HEK293T (cell line): ENCODE results near the gene XPO4.

ENCODE experiments used
- BHLHE40 ChIP-seq: fragments of 450-650 bp; IDR thresholded peaks from 2 replicates; pipeline ENCODE4 v1.6.1; 2016; ENCODE audit warnings: mild to moderate bottlenecking, moderate library complexity, borderline replicate concordance
- FOXK2 ChIP-seq: fragments of 450-650 bp; IDR thresholded peaks from 2 replicates; pipeline ENCODE4 v1.6.1; 2016; ENCODE audit warnings: mild to moderate bottlenecking
- SP1 ChIP-seq: fragments of 450-650 bp; IDR thresholded peaks from 2 replicates; pipeline ENCODE4 v1.6.1; 2017
- SUZ12 ChIP-seq: fragments of 450-650 bp; IDR thresholded peaks from 2 replicates; pipeline ENCODE4 v1.6.1; 2016; ENCODE audit warnings: mild to moderate bottlenecking

- TF ChIP-seq SP1 (no peak), FOXK2 (no peak), SUZ12 (no peak), BHLHE40 (no peak)
Measured at GRCh38 chr13:20773194-20774080, 129.1 kb downstream of the XPO4 start, which contains the start of gene EEF1AKMT1.
